Measurements from ENCODE around the gene ASB1.

GRCh38 chr2:238489431-238489830 is 62.7 kb downstream of the ASB1 start:
- TF ChIP-seq CTCF (IDR thresholded peaks at IDR 0.05; ENCODE audit: low read length): no peak
- TF ChIP-seq EZH2phosphoT487 (IDR thresholded peaks at IDR 0.05; ENCODE audit: low read length): no peak
- no peak for TF ChIP-seq EZH2 (optimal IDR thresholded peaks at IDR 0.05; ENCODE audit: low read depth, low read length)

All from MM.1S (cell line).